ENCODE measurements around the gene PTK6. TPM values are rescaled to one million over a fixed set of nuclear protein-coding genes. Genes with fewer than 3 reads are reported as not detected.

PTK6 gene
- polyA plus RNA-seq, 2 of the 4 experiments (the other 2 are of a cell fraction): 1.2 to 2.0 TPM

DNA sequence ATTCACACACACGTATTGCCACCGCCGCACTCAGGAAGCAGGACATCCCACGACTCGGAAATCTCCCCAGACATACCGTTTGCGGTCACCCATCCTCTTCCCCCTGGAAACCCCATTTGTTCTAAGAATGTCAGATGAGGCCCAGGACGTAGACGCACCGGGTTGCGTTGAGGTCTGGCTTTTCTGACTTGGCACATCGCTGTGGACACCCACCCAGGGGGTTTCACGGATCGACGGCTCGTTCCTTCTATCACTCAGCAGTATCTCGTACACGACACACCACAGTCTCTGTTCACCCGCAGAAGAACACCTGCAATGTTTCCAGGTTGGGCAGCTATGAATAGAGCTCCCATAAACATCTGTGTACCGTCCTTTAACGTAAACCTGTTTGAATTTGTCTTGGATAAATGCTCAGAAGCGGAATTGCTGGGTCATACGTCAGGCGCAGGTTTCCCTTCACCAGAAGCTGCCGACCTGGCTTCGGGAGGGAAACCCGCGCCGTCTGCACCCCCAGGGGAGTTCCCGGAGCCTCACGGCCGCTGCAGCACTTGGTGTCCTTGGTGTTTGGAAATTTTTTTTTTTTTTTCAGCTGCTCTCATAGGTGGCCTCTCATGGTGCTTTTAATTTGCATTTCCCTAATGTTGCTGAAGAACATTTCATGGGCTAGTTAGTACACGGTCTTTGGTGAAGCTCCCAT, 29.0 kb downstream of the PTK6 start:
- FAIRE-seq: no peak
- DNase-seq (ENCODE audit: low read depth in 1 of 2, low spot score in 1 of 2): no peak
- Histone ChIP-seq H3K4me3 (no peak overlapping the region), H3K9me3 (peaks cover 19% of the 10 kb centered on the region), H3K27ac (no peak overlapping the region), H3K4me2 (no peak overlapping the region), H3K4me1 (no peaks in the 10 kb centered on the region)
- 84% methylated on average over 33 of the region's 33 CpGs for WGBS (ENCODE audit: missing lambda C conversion rate)
- ATAC-seq: no peak
- ChIA-PET CTCF (interaction anchor here (0.7 to 3.2 kb wide), 5 partner anchors 10 to 30 kb away, joined by 3 to 20 read pairs (median 4); partner anchors contain the start of gene PTK6), POLR2A (interaction anchor here (0.6 to 0.9 kb wide), 2 partner anchors 9 to 12 kb away, joined by 3 read pairs; partner anchors contain the start of gene PPDPF)
- TF ChIP-seq NR3C1 (IDR thresholded peaks at IDR 0.05) (no peak), EHMT2 (IDR thresholded peaks at IDR 0.05; ENCODE audit: low read depth) (no peak), BHLHE40 (IDR thresholded peaks at IDR 0.05; ENCODE audit: low read depth, low read length) (no peak), TFCP2L1 (CRISPR knock-in tag; IDR thresholded peaks at IDR 0.05) (no peak), MAZ (IDR thresholded peaks at IDR 0.05; ENCODE audit: borderline replicate concordance, low read depth, low read length) (no peak), HOXB13 (CRISPR knock-in tag; IDR thresholded peaks at IDR 0.05; ENCODE audit: low read depth) (no peak), HDAC2 (IDR thresholded peaks at IDR 0.05) (no peak)
- TF ChIP-seq, protein P1, sequence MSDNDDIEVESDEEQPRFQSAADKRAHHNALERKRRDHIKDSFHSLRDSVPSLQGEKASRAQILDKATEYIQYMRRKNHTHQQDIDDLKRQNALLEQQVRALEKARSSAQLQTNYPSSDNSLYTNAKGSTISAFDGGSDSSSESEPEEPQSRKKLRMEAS (IDR thresholded peaks at IDR 0.05): no peak

DNA sequence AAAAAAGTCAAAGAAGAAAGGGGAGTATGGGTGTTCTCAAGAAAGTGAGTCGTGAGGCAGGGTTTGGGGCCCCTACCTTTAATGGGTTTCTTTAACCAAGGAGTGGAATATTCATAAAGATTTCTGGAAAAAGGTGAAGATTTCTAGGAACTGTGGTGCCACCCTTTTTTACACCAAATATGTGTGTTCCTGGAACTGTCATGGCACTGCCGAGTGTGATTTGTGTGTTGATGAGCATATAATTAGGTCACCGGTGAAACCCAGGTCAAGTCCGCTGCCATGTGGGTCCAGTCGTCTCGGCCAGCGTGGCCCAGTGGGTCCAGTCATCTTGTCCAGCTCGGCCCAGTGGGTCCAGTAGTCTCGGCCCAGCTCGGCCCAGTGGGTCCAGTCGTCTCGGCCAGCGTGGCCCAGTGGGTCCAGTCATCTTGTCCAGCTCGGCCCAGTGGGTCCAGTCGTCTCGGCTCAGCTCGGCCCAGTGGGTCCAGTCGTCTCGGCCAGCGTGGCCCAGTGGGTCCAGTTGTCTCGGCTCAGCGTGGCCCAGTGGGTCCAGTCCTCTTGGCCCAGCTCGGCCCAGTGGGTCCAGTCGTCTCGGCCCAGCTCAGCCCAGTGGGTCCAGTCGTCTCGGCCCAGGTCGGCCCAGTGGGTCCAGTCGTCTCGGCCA, 30.0 kb downstream of the PTK6 start:
- DNase-seq (ENCODE audit: low read depth in 1 of 2, low spot score in 1 of 2): no peak
- ChIA-PET CTCF (interaction anchor here (0.9 to 3.2 kb wide), 4 partner anchors 11 to 31 kb away, joined by 3 to 20 read pairs (median 12); partner anchors contain the start of gene PTK6), POLR2A (interaction anchor here (0.6 kb wide), 1 partner anchor 13 kb away, joined by 3 read pairs; no protein-coding TSS in a partner anchor)
- no peak overlapping the region for H3K4me3 ChIP-seq
- no peak for FAIRE-seq
- peaks cover 17% of the 10 kb centered on the region for H3K9me3 ChIP-seq
- H3K4me2 ChIP-seq: no peak overlapping the region
- H3K4me1 ChIP-seq: no peaks in the 10 kb centered on the region
- H3K27ac ChIP-seq: no peak overlapping the region
- no peak for ATAC-seq
- 69% methylated on average over 20 of the region's 30 CpGs for WGBS (ENCODE audit: missing lambda C conversion rate)
- TF ChIP-seq MAFK (IDR thresholded peaks at IDR 0.05; ENCODE audit: partially characterized antibody) (no peak), EHF (CRISPR knock-in tag; IDR thresholded peaks at IDR 0.05) (no peak), KDM1A (IDR thresholded peaks at IDR 0.05; ENCODE audit: low read depth) (no peak), BHLHE40 (IDR thresholded peaks at IDR 0.05; ENCODE audit: low read depth, low read length) (no peak), ZFP36 (IDR thresholded peaks at IDR 0.05; ENCODE audit: borderline replicate concordance, partially characterized antibody) (no peak), RFX5 (IDR thresholded peaks at IDR 0.05) (no peak), MYC (IDR thresholded peaks at IDR 0.05; ENCODE audit: borderline replicate concordance, low read length) (no peak), TFCP2L1 (CRISPR knock-in tag; IDR thresholded peaks at IDR 0.05) (no peak), HOXB13 (CRISPR knock-in tag; IDR thresholded peaks at IDR 0.05; ENCODE audit: low read depth) (no peak), KDM5A (IDR thresholded peaks at IDR 0.05) (no peak), CHD4 (IDR thresholded peaks at IDR 0.05; ENCODE audit: borderline replicate concordance) (no peak), CHD2 (IDR thresholded peaks at IDR 0.05; ENCODE audit: low read length, partially characterized antibody) (no peak), RCOR1 (IDR thresholded peaks at IDR 0.05; ENCODE audit: low read depth, low read length) (no peak), ZNF302 (CRISPR knock-in tag; IDR thresholded peaks at IDR 0.05) (no peak), RARB (CRISPR knock-in tag; IDR thresholded peaks at IDR 0.05) (no peak)
- TF ChIP-seq, protein P1 (IDR thresholded peaks at IDR 0.05): no peak
- TF ChIP-seq, protein P2, sequence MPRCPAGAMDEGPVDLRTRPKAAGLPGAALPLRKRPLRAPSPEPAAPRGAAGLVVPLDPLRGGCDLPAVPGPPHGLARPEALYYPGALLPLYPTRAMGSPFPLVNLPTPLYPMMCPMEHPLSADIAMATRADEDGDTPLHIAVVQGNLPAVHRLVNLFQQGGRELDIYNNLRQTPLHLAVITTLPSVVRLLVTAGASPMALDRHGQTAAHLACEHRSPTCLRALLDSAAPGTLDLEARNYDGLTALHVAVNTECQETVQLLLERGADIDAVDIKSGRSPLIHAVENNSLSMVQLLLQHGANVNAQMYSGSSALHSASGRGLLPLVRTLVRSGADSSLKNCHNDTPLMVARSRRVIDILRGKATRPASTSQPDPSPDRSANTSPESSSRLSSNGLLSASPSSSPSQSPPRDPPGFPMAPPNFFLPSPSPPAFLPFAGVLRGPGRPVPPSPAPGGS (IDR thresholded peaks at IDR 0.05): no peak
- TF ChIP-seq, protein P3, sequence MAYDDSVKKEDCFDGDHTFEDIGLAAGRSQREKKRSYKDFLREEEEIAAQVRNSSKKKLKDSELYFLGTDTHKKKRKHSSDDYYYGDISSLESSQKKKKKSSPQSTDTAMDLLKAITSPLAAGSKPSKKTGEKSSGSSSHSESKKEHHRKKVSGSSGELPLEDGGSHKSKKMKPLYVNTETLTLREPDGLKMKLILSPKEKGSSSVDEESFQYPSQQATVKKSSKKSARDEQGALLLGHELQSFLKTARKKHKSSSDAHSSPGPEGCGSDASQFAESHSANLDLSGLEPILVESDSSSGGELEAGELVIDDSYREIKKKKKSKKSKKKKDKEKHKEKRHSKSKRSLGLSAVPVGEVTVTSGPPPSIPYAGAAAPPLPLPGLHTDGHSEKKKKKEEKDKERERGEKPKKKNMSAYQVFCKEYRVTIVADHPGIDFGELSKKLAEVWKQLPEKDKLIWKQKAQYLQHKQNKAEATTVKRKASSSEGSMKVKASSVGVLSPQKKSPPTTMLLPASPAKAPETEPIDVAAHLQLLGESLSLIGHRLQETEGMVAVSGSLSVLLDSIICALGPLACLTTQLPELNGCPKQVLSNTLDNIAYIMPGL (CRISPR knock-in tag; IDR thresholded peaks at IDR 0.05; ENCODE audit: borderline replicate concordance): no peak

Data from A549 (cell line).